ENCODE measurements around the gene KIF3C.
"Not testable (repeated sequence)": the region's sequence is repeated elsewhere in the genome, so short reads cannot be mapped to it uniquely, and the experiment has no call there.

KIF3C gene

DNA sequence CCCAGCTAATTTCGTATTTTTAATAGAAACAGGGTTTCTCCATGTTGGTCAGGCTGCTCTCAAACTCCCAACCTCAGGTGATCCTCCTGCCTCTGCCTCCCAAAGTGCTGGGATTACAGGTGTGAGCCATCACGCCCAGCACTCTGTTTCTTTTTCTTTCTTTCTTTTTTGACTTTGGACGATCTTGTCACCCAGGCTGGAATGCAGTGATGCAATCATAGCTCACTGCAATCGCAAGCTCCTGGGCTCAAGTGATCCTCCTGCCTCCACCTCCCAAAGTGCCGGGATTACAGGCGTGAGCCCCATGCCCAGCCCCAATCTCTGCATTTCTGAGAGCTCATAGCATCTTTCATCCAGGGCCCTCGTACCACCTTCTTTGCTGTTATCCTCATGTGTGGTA lies 17.1 kb upstream of the KIF3C start:
- DNase-seq = not testable (repeated sequence)

GRCh38 chr2:25998816-25999383 lies 16.6 kb upstream of the KIF3C start:
- DNase-seq = not testable (repeated sequence)

DNA sequence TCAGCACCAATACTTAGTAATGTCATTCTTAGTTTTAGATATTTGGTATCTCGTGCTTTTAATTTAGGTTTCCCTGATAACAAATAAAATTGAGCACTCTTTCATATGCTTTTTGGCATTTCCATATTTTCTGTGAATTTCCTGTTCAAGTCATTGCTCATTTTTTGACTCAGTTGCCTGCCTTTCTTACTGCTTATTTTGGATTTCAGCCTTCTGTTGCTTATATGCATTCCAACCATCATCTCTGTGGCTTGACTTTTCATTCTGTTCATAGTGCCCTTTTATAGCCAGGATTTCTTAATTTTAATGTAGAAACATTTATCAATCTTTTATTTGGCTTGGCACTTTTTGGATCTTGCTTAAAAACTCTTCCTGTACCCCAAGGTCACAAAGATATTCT lies 14.5 kb upstream of the KIF3C start:
- no peak for DNase-seq

GRCh38 chr2:25994509-25994908 lies 12.2 kb upstream of the KIF3C start:
- no peak for DNase-seq

- DNase-seq = no peak
These were observed 10.8 kb upstream of the KIF3C start for GRCh38 chr2:25993049-25993448.

GRCh38 chr2:25992556-25992955 lies 10.3 kb upstream of the KIF3C start:
- DNase-seq = no peak

DNA sequence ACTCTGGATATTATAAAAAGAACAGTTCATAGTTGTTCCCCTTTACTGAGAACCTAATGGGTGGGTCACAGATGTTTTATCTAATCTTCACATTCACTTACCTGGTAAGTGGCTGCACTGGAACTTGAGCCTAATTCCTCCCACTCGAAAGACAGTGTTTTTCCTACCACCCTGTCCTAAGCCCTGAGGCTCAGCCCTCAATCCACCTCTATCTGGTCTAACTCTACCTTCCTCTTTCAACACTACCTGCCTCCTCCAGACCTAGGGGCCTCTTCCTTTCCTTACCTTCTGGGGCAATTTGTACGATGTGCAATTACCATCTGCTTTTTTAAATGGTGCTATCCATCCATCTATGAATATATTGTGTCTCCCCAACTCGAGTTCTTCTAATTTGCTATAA lies 9.7 kb upstream of the KIF3C start:
- no peak for DNase-seq

DNA sequence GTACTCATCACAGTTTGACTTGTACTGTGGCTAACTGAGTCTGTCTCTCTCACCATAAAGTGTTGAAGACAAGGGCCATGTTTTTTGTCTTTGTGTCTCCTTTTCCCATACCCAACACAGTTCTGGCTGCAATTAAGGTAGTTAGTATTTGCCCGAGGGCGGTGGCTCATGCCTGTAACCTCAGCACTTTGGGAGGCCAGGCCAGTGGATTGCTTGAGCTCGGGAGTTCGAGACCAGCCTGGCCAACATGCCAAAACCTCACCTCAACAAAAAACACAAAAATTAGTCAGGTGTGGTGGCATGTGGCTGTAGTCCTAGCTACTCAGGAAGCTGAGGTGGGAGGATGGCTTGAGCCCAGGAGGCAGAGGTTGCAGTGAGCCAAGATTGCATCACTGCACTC lies 6.9 kb upstream of the KIF3C start:
- DNase-seq = no peak

- no peak for DNase-seq
These were observed 5.8 kb upstream of the KIF3C start for GRCh38 chr2:25988134-25988533.

DNA sequence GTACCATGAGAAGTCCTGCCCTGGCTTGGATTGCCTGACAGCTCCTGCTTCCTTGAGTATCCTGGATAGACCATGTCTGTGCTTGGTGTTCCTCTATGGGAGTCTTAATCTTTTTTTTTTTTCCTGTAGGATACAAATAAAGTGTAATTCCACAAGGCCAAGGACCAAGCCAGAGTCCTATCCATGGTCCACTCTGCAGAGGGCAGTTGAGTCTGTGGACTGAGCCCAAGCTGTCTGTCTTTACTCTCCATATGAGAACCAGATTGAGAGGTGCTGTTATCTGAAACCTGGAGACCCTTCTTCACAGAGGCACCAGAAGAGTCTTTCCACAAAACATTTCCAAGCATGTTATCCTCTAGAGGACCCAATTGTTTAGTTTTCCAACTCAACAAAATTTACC lies 1.4 kb upstream of the KIF3C start:
- no peak for DNase-seq

DNA sequence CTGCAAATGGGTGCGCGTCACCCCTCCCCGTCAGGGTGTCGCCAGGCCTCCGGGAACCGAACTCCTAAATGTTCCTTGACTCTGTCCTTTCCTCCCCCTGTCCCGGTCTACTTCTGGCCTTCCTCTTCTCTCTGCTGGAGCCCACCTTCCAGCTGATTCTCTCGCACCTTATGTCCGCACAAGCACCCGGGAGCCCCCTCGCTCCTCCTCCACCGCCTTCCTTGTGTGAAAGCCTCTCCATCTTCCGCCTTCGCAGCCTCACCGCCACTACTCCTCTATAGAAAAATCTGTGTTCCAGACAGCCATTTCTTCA lies 627 bp upstream of the KIF3C start:
- DNase-seq = no peak

- DNase-seq = peak in 3 of 4 experiments; percentile 31 to 56 (median 37)
These were observed 563 bp downstream of the KIF3C start for GRCh38 chr2:25981596-25982272.

DNA sequence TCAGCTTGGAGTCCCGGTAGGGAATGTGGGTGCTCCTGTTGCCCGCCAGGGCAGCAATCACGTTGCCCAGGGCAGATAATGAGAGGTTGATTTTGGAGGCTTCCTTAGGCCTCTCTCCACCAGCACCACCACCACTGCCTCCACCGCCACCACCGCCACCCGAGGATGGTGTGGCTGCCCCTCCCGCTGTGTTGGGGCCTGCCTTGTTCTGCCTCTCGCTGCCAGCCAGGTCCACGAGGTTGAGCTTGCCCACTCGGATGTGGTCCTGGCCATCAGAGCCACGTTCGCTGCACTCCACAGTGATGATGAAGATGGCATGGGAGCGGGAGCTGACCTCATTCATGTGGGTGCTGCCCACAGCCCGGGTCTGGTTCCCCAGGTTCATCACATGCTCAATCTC lies 1.3 kb downstream of the KIF3C start:
- no peak for DNase-seq

DNA sequence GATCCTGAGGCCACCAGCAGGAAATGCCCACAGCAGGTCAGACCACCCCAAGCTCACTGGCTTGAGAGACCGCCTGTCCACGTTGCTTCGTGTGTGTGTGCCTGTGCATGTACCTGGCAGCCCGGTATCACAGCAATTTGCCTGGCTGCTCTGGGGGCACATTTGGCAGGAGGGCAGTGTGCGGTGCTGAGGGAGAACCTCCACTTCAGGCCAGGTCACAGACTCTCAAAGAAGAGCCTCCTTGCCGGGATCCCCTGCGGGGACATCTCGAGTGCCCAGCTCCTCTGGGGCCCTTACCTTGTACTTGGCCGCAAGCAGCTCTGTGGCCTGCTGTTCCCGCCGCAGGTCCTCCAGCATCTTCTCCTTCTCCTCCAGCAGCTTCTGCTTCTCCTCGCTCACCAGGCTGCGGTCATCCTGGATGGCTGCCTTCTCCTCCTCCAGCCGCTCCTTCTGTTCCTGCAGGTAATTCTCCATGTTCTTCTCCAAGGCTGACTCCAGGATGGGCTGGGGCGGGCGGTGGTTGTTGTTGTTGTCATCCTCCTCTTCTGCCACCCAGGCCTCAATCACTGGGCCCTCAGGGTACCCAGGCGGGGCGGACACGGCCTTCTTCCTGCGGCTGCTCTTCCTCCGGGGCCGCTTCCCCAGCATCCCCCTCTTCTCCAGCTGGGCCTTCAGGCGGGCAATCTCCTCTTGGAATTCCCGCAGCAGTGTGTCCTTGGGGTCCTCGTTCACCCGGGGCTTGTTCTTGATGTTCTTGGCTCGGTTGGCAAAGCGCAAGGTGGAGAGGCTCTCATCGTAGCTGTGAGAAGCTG lies 2.0 kb downstream of the KIF3C start:
- DNase-seq = no peak

- DNase-seq = no peak
These were observed 3.3 kb downstream of the KIF3C start for GRCh38 chr2:25979001-25979400.

- DNase-seq = no peak
These were observed 4.5 kb downstream of the KIF3C start for GRCh38 chr2:25977768-25978167.

- DNase-seq = no peak
These were observed 5.1 kb downstream of the KIF3C start for GRCh38 chr2:25976983-25977741.

- DNase-seq = no peak
These were observed 10.1 kb downstream of the KIF3C start for GRCh38 chr2:25972049-25972823.

DNA sequence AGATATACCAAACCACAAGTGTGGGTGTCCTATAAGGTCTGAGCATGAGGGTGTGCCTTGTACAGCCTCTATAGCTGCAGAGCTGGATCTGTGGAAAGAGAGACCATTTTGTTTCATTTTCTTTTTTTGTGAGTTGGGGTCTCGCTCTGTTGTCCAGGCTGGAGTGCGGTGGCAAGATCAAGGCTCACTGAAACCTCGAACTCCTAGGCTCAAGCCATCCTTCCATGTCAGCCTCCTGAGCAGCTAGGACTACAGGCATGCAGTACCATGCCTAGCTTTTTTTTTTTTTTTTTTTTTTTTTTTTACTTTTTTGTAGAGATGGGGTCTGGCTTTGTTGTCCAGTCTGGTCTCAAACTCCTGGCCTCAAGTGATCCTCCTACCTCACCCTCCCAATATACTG lies 10.7 kb downstream of the KIF3C start:
- no peak for DNase-seq

GRCh38 chr2:25966531-25967270 lies 15.6 kb downstream of the KIF3C start:
- DNase-seq = no peak

GRCh38 chr2:25964891-25965290 lies 17.4 kb downstream of the KIF3C start:
- no peak for DNase-seq

DNA sequence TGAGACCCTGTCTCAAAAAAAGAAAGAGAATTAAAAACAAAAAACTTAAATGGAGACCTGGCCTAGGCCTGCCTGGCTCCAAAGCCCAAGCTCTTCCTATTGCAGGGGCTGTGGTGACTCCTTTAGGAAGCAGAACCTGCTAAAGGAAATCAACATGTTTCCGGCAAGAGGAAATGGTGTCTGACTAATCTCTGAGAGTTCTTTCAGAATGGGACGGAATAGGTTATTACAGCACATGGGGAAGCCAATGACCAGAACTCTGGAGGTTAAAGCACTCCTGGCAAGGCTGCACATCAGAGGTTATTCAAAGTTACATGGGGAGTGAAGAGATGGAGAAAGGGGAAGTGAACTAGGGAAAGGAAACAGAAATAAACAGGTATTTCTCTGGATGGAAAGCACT lies 21.4 kb downstream of the KIF3C start:
- peak; percentile 59 to 83 (median 70) for DNase-seq

Measured in suppressor macrophage (primary cell).